GM15510 (cell line): Measurements from ENCODE around the gene RIPOR3.

ENCODE experiments used
- POLR2A ChIP-seq: IDR thresholded peaks from 3 replicates; pipeline ENCODE4 v1.6.1; 2011; ENCODE audit warnings: borderline replicate concordance; ENCODE audit not compliant: insufficient read length; ENCODE audit errors: extremely low read depth

The RIPOR3 gene

DNA sequence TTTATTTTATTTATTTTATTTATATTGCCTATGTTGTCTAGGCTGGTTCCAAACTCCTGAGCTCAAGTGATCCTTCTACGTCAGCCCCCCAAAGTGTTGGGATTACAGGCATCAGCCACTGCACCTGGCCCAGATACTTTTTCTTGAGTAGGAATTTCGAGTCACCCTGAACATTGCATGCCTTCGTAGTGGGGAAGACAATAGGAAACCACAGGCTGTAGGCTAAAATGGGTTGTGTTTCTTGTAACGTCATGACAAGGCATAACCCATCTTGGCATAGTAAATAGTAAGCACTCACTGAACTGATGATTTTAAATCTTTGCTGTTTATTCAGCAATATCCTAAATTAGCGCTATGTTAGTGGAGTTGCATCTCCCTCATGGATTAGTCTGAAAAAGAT, 146.2 kb downstream of the RIPOR3 start:
- TF ChIP-seq POLR2A = no peak

DNA sequence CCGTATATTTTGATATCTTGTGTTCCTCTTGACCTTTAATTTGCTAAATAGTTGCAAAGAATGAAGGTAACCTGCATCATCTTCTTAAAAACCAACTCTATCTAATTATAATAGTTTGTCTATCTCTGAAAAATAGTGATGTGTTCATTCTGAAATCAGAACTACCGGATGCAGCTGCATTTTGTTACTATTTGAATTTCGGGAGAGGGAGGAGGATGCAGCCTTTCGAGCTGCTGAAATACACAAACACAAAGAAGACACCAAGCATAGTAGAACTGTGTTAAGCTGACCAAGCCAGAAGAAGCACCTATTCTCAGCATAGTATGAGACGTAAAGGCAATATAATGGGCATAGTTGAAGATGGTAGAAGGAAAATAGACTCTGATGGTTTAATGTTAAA, 148.0 kb downstream of the RIPOR3 start:
- TF ChIP-seq POLR2A = no peak

DNA sequence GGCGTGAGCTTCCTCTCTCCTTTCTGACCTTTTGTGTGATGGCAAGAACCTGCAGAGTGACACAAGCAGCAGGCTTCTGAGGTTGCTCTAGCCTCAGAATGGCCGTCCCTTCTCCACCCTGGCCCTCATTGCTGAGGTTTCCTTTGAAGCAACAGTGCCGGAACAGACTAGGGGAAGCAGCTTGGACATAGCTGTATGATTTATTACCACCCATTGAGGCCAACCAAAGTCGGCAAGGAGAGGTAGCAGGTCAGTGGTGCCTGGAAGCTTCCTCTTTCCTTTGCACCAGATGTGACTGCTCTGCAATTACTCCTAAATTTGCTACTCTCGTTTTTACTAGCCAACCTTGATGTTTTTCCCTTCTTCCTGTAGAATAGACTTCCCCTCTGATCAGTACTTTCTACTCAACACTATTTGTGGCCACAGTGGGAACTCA, 149.7 kb downstream of the RIPOR3 start:
- no peak for TF ChIP-seq POLR2A

DNA sequence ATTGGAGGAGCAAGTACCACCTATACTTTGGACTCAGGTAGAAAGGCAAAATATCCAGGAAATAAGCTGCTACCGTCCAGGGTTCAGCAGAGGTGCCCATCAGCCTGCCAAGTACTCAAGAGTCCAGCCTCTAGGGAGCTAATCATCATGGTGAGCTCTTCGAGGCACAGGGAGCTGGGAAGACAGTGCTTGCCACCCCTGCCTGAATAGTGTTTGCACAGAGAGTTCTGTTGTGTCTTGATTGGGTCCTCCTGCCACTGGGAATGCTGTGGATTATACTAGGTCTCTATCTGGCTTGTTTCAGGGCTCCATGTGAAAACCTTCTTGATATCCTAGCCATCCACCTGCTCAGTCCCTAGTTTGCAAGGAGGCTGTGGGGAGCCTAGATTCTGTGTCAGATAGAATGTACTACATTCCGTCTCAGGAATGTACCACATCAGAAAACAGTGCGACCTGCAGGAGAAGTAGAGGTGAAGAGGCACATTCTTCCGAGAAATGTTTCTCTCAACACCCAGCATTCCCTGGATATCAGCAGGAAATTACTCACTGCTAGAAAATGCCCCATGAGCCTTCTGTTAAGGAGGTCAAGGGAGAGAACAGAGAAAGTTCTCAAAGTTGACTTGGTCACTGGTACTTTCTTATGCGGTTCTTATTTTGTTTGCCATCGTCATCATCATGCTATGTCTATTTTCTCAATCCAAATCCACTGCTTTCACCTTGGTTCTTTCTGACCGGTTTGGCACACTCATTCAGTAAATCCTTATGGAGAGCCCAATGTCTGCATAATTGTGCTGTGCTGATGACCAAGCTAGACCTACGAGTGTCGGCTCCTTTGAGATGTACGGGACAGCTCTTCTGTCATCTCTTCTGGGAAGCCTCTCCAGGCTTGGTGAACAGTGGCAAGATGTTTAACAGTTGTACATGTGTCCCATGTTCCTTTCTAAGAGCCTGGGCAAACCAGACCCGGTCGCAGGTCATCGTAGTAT, 150.4 kb downstream of the RIPOR3 start:
- no peak for TF ChIP-seq POLR2A

DNA sequence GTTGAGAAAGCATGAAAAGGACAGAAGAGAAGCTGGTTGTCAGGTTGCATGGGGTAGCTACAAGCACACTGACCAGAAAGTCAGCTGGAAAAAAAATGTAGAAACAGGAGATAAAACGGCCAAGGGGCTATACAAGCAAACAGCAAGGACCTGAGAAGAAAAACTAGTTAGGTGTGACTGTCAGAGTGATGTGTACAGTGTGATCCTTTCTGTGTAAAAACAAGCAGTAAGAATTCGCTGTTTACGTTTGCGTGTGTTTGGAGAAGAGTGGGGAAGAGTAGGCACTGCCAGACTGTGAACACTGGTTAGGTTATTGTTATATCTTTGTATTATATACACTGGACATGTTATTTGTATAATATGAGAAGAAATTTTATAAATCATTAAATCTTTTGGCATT, 153.1 kb downstream of the RIPOR3 start:
- no peak for TF ChIP-seq POLR2A

DNA sequence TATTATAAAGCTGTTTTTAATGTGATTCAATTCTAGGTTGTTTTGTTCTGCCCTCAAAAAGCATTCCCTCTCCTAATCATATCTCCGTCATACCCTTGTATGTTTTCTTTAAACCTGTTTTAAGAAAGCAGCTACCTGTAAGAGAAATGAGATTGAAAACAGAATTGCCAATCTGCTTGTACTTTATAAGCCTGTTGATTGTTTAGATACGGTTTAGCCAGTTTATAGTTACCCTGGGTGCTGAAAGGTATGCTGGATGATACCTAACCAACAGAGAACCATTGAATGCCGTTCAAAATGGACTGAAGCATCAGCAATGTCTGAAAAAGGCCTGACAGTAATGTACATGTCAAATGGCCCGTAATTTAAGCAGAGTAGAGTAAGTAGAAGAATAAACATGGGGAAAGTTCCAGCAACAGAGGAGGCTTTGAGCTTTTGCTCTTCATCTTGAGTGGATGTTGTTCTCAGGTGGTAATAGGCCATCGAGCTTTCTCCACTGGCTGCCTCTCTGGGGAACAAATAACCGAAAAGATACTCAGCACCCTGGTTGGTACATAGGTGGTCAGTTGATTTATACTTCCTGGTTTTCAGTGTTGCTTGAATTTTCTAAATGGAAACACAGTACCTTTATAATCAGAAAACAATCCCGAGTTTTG, 153.7 kb downstream of the RIPOR3 start:
- TF ChIP-seq POLR2A = no peak

DNA sequence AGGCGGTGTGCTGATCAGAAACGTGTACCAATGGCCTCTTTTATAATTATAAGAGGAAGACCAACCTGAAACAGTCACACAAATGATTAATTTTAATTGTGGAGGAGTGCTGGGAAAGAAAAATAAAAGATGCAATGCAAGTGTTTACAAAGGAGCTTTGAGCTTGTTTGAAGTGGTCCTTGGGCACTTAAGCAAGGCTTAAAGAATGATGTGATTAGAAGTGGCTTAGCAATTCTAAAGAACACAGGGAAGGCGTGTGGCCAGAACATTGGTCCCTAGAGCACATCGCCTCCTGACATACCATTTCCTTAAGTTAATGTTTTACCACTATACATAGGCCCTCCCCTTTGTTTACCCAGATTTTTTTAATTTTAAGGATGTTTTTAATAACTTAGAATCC, 155.0 kb downstream of the RIPOR3 start:
- TF ChIP-seq POLR2A = no peak
